Transverse colon (tissue), 3 donors: Measurements from ENCODE around the gene CBX5.

ENCODE experiments used
- CTCF ChIP-seq, 5 experiments: fragments of 200-600 bp in 3 of 5; fragments of 450-650 bp in 2 of 5; sonication (generic) in 3 of 5; IDR thresholded peaks; 1 replicate in 2 of 5; 2 replicates in 3 of 5; pipeline ENCODE4 v1.5.1; 2016 to 2017; ENCODE audit warnings: antibody characterized with exemption in 5 of 5, inconsistent platforms in 3 of 5, mild to moderate bottlenecking in 2 of 5, moderate library complexity in 1 of 5
- POLR2A ChIP-seq: fragments of 450-650 bp; IDR thresholded peaks from one replicate; pipeline ENCODE4 v1.6.1; 2016; ENCODE audit warnings: antibody characterized with exemption, mild to moderate bottlenecking, moderate library complexity

- TF ChIP-seq CTCF (IDR thresholded peaks at IDR 0.05), result no peak
- no peak for TF ChIP-seq POLR2A
Observed at GRCh38 chr12:54229624-54230212, 50.2 kb downstream of the CBX5 start.
